Stimulated activated naive CD8-positive, alpha-beta T cell treated with anti-CD3 and anti-CD28 coated beads, Interleukin-15, amount 100 ng/mL, for 72 hours (primary cell): ENCODE results near the gene LOX.
A peak's percentile ranks its signal among the peaks of the same experiment; 100 is the strongest.
"Not testable (repeated sequence)": the region's sequence is repeated elsewhere in the genome, so short reads cannot be mapped to it uniquely, and the experiment has no call there.

ENCODE experiments used
- ATAC-seq: fragments of 150-1000 bp; cut with Tn5 transposase; 2 replicates; pipeline ENCODE4 v1.10.0; 2021; ENCODE audit warnings: mild to moderate bottlenecking, moderate library complexity
- DNase-seq, 2 donors: peaks; one replicate each; pipeline ENCODE4 v3.0.0; 2021 to 2022
- H3K27ac Mint-ChIP-seq, 2 donors: one replicate each; pipeline ENCODE4 v1.8.0; 2022; ENCODE audit warnings: mild to moderate bottlenecking in 2 of 2, mixed read lengths in 2 of 2, moderate library complexity in 2 of 2
- H3K27me3 Mint-ChIP-seq: one replicate; pipeline ENCODE4 v1.8.0; 2022; ENCODE audit warnings: mixed read lengths
- H3K4me1 Mint-ChIP-seq: one replicate; pipeline ENCODE4 v1.8.0; 2022; ENCODE audit warnings: mild to moderate bottlenecking, mixed read lengths
- H3K4me3 Mint-ChIP-seq, 2 donors: one replicate each; pipeline ENCODE4 v1.8.0; 2022; ENCODE audit warnings: mild to moderate bottlenecking in 2 of 2, mixed read lengths in 2 of 2, moderate library complexity in 1 of 2
- H3K9me3 Mint-ChIP-seq, 2 donors: one replicate each; pipeline ENCODE4 v1.8.0; 2022; ENCODE audit warnings: mixed read lengths in 2 of 2

LOX gene

GRCh38 chr5:122107016-122107415 is 29.0 kb upstream of the LOX start:
- no peak for ATAC-seq
- Mint-ChIP-seq H3K4me1 (no peaks in the 10 kb centered on the region), H3K27ac (no peak overlapping the region), H3K9me3 (no peaks in the 10 kb centered on the region), H3K27me3 (peaks cover 8% of the 10 kb centered on the region), H3K4me3 (no peak overlapping the region)
- no peak for DNase-seq

DNA sequence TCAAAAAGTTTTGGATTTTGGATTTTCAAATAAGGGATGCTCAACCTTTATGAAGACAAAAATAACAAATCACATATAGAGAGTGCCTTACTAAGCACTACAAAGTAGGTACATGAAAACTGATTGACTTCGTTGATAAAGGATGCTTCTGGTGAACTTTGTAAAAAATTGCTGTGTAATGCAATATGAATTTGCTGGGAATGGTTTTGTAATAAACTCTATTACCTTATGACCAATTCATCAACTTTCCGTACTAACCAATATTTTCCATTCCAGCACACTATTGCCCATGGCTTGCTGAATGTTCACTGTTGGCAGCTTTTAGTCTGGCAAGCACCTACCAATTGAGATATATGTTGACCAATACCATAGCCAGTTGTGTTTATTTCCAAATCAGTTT is 27.9 kb upstream of the LOX start:
- Mint-ChIP-seq H3K27ac (no peak overlapping the region), H3K27me3 (peaks cover 8% of the 10 kb centered on the region), H3K9me3 (no peaks in the 10 kb centered on the region), H3K4me1 (no peaks in the 10 kb centered on the region), H3K4me3 (no peak overlapping the region)
- DNase-seq (no peak), ATAC-seq (no peak)

- ATAC-seq (no peak), DNase-seq (no peak)
- H3K27ac Mint-ChIP-seq = no peak overlapping the region
- H3K4me1 Mint-ChIP-seq = no peaks in the 10 kb centered on the region
- H3K27me3 Mint-ChIP-seq = peaks cover 5% of the 10 kb centered on the region
- H3K4me3 Mint-ChIP-seq = no peak overlapping the region
- H3K9me3 Mint-ChIP-seq = no peaks in the 10 kb centered on the region
These were observed 24.8 kb upstream of the LOX start for GRCh38 chr5:122102825-122103224.

- H3K9me3 Mint-ChIP-seq = no peaks in the 10 kb centered on the region
- no peaks in the 10 kb centered on the region for H3K27me3 Mint-ChIP-seq
- ATAC-seq = no peak
- H3K27ac Mint-ChIP-seq = no peak overlapping the region
- H3K4me3 Mint-ChIP-seq = no peak overlapping the region
- H3K4me1 Mint-ChIP-seq = no peaks in the 10 kb centered on the region
- DNase-seq = no peak
These were observed 23.7 kb upstream of the LOX start for GRCh38 chr5:122101636-122102285.

- no peak overlapping the region for H3K27ac Mint-ChIP-seq
- no peaks in the 10 kb centered on the region for H3K27me3 Mint-ChIP-seq
- H3K4me3 Mint-ChIP-seq = no peak overlapping the region
- no peaks in the 10 kb centered on the region for H3K4me1 Mint-ChIP-seq
- DNase-seq (no peak), ATAC-seq (peak; percentile 28)
- H3K9me3 Mint-ChIP-seq = no peaks in the 10 kb centered on the region
These were observed 21.2 kb upstream of the LOX start for GRCh38 chr5:122099060-122099790.

- DNase-seq (no peak), ATAC-seq (no peak)
- H3K27me3 Mint-ChIP-seq = peaks cover under 1% of the 10 kb centered on the region
- no peak overlapping the region for H3K27ac Mint-ChIP-seq
- H3K4me3 Mint-ChIP-seq = no peak overlapping the region
- H3K4me1 Mint-ChIP-seq = no peaks in the 10 kb centered on the region
- H3K9me3 Mint-ChIP-seq = no peaks in the 10 kb centered on the region
These were observed 19.3 kb upstream of the LOX start for GRCh38 chr5:122097391-122097790.

DNA sequence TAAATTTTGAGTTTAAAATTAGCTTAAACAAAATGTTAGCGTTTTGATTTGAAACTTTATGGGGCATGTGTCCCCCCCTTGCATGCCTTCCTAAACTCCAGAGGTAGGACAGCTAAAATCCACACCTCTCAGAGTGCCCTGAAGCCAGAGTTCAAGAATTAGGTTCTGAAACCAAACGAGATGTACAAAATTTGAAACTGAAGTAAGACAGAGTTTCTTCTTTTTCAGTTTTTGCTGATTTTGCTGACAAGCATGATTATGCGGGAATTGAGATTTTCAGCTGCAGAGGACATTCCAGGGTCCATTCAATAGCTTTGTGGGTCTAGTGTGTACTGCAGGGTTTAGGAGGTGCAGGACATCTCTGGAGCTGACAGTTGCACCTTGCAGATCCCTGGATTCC is 17.1 kb upstream of the LOX start:
- Mint-ChIP-seq H3K4me3 (no peak overlapping the region), H3K27ac (no peak overlapping the region), H3K9me3 (no peaks in the 10 kb centered on the region), H3K4me1 (no peaks in the 10 kb centered on the region), H3K27me3 (peaks cover 7% of the 10 kb centered on the region)
- DNase-seq = no peak
- ATAC-seq = no peak

DNA sequence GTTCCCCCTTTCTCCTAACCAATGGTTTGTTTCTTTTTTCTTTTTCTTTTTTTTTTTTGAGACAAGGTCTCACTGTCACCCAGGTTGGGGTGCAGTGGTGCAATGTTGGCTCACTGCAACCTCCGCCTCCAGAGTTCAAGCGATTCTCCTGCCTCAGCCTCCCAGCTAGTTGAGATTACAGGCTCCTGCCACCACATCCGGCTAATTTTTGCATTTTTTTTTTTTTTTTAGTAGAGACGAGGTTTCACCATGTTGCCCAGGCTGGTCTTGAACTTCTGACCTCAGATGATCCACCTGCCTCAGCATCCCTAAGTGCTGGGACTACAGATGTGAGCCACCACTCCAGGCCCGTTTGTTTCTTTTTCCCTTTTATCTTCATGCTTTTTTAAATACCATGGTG is 16.2 kb upstream of the LOX start:
- H3K4me1 Mint-ChIP-seq, H3K27ac Mint-ChIP-seq, H3K9me3 Mint-ChIP-seq, DNase-seq, ATAC-seq, H3K4me3 Mint-ChIP-seq, H3K27me3 Mint-ChIP-seq: not testable (repeated sequence)

GRCh38 chr5:122093415-122094180 is 15.5 kb upstream of the LOX start:
- peaks cover 7% of the 10 kb centered on the region for H3K27me3 Mint-ChIP-seq
- H3K4me3 Mint-ChIP-seq = no peak overlapping the region
- no peaks in the 10 kb centered on the region for H3K9me3 Mint-ChIP-seq
- H3K27ac Mint-ChIP-seq = no peak overlapping the region
- no peak for DNase-seq
- no peaks in the 10 kb centered on the region for H3K4me1 Mint-ChIP-seq
- no peak for ATAC-seq

- ATAC-seq (no peak), DNase-seq (no peak)
- no peak overlapping the region for H3K27ac Mint-ChIP-seq
- no peaks in the 10 kb centered on the region for H3K4me1 Mint-ChIP-seq
- no peak overlapping the region for H3K4me3 Mint-ChIP-seq
- no peaks in the 10 kb centered on the region for H3K9me3 Mint-ChIP-seq
- peaks cover 7% of the 10 kb centered on the region for H3K27me3 Mint-ChIP-seq
These were observed 14.0 kb upstream of the LOX start for GRCh38 chr5:122091936-122092600.

DNA sequence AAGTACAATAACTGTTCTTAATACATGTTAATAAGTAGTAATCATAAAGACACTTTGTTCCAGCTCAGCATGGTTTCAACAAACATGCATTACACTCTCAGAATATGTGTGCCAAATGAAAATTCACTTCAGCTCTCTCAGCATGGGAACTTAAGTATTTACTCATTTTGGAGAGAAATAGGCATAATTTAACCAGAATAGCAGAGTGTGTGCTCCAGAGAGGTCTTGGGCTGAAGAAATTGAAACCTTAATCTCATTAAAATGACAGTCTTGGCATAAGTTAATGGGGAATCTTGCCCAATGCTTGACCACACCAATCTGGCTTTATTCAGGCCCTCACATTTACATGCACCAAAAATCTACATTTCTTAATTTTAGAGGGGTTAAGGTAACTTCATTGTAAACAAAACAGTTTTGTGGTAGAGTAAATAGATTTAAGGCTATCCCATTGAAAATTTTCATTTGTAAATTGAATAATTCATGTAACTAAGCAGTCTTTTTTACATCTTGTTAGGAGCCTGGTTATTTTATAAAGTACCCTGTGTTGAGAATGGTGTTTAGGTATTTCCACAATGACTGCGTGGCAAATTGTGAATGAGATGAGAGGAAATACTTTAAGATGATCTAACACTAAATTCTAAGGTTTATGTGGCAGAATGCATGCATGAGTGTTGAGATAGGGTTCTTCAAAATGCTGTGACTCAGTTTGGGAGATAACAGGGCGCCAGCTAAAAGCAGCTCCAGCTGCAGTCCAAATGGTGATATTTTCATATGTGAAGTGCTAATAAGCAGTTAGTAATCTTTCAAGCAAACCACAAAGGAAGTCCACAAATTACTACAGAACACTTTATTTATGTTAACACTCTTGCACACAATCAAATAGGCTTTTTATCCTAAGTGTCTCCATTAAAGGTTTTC is 11.3 kb upstream of the LOX start:
- Mint-ChIP-seq H3K4me3 (no peak overlapping the region), H3K4me1 (no peaks in the 10 kb centered on the region), H3K27me3 (peaks cover 7% of the 10 kb centered on the region), H3K27ac (no peak overlapping the region), H3K9me3 (no peaks in the 10 kb centered on the region)
- DNase-seq (no peak), ATAC-seq (no peak)

DNA sequence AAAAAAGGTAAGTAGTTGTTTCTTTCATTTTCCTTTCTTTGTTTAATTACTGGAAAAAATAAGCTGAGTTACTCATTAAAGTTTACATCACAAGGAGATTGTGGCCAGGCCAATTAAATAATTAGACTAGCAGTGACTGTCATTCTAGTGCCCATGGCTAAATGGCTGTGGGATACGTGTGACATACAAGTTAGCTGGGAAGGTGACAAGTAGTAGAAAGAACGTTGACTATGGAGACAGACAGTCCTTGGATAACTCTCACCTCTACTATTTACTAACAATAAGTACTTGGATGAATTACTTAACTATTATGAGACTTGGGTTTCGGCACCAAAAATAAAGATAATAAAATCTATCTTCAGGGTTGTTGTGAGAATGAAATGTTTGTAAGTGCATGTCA is 7.0 kb upstream of the LOX start:
- Mint-ChIP-seq H3K27ac (no peak overlapping the region), H3K9me3 (no peaks in the 10 kb centered on the region), H3K4me3 (no peak overlapping the region), H3K27me3 (peaks cover 11% of the 10 kb centered on the region), H3K4me1 (no peaks in the 10 kb centered on the region)
- no peak for DNase-seq
- ATAC-seq = no peak

DNA sequence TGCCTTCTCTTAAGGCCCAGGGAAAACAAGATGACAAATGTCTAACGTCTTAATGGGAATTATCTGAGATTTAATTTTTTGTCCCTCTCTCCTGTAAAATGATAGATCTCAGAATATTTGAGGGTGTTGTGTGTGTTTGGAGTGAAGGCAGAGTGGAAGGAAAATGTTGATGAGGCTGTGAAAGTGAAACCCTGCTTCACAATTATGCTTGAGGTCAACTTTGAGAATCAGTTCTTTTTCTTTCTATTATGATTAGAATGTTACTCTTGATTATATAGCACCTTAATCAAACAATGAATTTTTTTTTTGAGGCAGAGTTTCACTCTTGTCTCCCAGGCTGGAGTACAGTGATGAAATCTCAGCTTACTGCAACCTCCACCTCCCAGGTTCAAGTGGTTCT is 5.5 kb upstream of the LOX start:
- H3K9me3 Mint-ChIP-seq = no peaks in the 10 kb centered on the region
- H3K27me3 Mint-ChIP-seq = peaks cover 25% of the 10 kb centered on the region
- DNase-seq (no peak), ATAC-seq (no peak)
- no peak overlapping the region for H3K4me3 Mint-ChIP-seq
- no peak overlapping the region for H3K27ac Mint-ChIP-seq
- H3K4me1 Mint-ChIP-seq = no peaks in the 10 kb centered on the region

DNA sequence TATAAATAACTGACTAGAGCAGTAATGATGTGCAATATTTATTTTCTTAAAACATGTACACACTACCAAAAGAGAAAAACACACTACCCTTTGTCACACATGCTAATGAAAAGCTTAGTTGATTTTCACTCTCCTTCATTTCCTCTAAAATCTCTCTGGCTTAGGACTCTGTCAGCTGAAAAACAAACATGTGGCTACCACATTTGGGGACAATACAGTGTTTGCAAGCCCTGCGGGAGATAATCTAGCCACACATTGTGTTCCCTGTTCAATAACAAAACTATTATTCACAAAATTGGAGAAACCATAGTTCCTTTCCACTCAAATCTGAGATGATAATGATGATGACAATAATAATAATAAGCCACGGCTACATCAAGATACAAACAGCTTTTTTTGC is 3.5 kb upstream of the LOX start:
- H3K4me1 Mint-ChIP-seq = peaks cover 20% of the 10 kb centered on the region
- peaks cover 45% of the 10 kb centered on the region for H3K27me3 Mint-ChIP-seq
- H3K4me3 Mint-ChIP-seq = no peak overlapping the region
- no peaks in the 10 kb centered on the region for H3K9me3 Mint-ChIP-seq
- DNase-seq (no peak), ATAC-seq (no peak)
- no peak overlapping the region for H3K27ac Mint-ChIP-seq
